Measurements from ENCODE around the gene TSPAN19.
A peak's percentile ranks its signal among the peaks of the same experiment; 100 is the strongest.
"Not testable (repeated sequence)": the region's sequence is repeated elsewhere in the genome, so short reads cannot be mapped to it uniquely, and the experiment has no call there.

TSPAN19 gene

GRCh38 chr12:85036234-85036707 lies at the start of gene TSPAN19, which contains the start of gene LRRIQ1:
TSS of gene TSPAN19 (minus strand) at chr12:85036277. CDS start at chr12:85029946, 6,331 bp downstream.
TSS of gene LRRIQ1 (plus strand) at chr12:85036351. CDS start at chr12:85038177, 1,826 bp downstream.
- peak; percentile 79 for DNase-seq

DNA sequence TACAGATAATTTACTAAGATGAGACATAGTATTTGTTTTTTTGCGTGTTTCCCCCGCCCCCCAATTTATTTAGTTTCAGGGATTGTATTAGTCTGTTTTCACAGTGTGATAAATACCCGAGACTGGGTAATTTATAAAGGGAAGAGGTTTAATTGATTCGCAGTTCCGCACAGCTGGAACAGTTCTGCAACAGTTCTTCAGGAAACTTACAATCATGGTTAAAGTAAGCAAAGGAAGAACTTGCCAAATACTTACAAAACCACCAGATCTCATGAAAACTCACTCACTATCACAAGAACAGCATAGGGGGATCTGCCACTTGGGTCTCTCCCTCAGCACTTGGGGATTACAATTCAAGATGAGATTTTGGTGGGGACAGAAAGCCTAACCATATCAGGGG lies 49.0 kb upstream of the TSPAN19 start:
- no peak for DNase-seq

DNA sequence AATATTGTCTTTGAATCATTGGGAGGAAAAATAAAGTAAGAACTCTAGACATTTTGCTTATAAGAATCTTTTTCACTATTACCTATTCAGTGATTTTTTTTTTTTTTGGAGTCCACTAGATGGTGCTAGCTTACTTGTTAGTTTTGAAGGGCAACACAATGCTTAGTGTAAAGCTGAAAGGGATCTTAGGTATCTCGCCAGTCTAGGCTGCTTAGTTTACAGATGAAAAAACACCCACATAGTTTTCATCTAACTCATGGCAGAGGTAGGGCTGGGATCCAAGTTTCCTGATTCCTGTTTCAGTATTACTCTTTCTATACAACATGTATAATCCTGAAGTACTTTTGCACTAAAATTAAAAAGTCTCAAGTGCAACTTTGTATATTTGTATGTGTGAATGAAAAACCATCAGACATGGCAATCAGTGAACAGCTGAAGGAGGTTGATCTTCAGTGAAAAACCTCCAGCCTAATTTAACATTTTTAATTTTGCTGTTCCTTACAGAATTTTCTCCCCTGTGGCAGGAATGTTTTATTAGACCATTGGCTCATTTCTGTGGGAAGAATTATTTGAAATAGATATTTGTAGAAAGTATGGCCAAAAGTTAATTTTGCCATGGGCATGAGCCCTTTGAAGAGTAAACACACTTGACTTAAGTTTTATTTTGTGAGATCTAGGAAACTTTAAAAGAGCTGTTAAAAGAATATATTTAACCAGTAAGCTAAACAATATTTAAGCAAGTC lies 40.8 kb upstream of the TSPAN19 start:
- DNase-seq, result no peak

- DNase-seq, result no peak
Measured at GRCh38 chr12:85072826-85073225, 36.7 kb upstream of the TSPAN19 start.

GRCh38 chr12:85065837-85066482 lies 29.9 kb upstream of the TSPAN19 start:
- DNase-seq, result no peak

GRCh38 chr12:85060916-85061315 lies 24.8 kb upstream of the TSPAN19 start:
- no peak for DNase-seq

DNA sequence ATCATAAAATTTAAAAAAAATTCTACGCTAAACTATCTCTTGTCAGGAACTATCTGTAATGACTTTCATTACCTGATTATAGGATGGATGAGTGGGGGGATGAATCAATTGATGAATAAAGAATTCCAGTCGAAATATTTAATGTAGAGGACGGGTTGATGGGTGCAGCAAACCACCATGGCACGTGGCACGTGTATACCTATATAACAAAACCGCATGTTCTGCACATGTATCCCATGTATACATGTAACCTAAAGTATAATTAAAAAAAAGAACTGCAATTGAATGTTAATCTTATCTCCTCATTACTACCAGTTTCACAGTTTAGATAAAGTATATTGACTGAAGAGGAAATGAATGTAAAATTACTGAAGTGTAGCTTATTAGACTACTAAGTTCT lies 23.5 kb upstream of the TSPAN19 start:
- DNase-seq, result no peak

DNA sequence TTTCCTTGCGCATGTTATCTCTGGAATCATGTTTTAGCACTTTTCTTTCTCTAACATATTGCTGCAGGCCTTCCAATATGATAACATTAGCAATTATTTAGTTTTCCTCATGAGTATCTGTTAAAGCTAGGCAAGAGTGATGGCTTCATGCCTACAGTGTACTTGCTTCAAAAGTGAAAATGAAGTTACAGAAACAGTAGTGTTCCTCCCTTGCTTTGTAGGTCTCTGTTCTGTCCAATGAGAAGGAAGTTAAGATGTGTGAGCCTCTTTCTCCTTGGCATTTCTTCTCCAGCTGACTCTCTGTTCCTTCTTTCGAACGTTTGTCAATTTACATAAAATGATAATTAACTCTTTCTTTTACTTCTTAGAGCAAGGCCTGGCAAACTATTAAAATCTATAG lies 22.3 kb upstream of the TSPAN19 start:
- DNase-seq, result no peak

DNA sequence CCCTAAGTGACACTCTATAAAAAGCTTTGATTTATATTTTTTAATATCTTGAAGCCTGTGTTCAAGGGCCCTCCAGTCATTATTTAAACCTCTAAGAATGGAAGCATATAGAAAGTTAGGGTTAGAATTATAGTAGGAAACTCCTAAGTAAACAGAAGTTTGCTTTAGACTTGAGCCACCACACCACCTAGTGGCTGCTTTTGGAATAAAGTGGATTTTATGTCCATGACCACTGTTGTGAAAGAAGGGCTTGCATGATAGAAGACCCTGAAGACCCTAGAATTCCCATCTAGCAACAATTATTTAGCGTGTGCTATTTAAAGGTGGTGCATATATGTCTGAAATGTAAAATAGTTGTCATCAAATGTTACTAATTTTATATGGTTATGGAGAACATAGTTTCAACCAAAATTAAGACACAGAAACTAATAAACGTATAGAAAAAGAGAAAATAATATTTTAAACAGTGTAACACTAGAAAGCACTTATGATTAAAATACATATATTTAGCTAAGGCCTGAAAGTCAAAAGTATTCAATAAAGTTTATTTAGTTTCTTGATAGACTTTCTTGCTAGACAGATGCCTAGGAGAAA lies 21.4 kb upstream of the TSPAN19 start:
- DNase-seq, result no peak

DNA sequence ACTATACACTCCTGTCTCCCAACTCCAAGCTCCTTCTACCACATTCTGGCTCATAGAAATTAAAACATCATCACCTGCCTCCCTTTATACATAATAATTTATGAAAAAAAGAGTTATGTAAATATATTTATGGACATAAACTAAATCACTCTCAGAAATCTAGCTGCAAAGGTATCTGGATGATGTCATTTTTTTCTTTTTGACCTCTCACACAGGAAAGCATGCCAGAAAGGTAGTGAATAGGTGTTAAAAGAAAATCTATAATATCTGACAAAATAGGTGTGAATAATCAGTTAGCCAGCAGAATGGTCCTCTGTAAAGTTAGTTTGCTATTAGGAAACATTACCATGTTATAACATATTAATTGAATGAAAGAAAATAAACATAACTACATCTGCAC lies 7.8 kb upstream of the TSPAN19 start:
- DNase-seq, result no peak

DNA sequence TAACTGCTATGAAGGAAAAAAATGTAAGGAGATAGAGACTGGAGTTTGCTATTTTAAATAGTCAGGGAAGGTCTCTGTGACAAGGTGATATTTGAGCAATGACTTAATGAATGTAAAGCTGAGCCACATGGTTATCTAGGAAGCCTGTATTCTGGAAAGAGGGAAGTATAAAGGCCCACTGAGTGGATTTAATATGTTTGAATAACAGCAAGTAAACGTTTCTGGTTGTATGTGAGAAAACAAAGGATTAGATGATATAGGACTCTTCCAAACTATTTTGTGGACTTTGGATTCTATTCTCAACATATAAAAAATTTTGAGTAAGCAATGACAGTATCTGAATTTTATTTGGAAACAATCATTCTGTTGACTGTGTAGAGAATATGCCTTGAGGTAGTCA lies 5.3 kb upstream of the TSPAN19 start:
- DNase-seq, result no peak

DNA sequence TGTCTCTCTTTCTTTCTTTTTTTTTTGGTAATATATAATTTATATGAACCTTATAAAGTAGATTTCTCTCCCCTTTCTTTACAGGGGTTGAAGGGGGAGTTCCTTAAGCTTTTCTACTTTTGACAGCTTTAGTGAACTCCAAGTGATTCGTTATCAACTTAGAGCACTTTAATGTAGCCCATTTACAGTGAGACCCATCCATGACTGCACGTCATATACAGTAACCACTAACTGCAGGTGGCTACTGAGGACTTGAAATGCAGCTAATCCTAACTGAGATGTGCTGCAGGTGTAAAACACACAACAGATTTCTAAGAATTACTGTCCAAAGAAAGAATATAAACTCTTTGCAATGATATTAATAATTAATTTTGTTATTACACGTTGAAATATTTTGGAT lies 656 bp upstream of the TSPAN19 start:
- DNase-seq, result no peak

DNA sequence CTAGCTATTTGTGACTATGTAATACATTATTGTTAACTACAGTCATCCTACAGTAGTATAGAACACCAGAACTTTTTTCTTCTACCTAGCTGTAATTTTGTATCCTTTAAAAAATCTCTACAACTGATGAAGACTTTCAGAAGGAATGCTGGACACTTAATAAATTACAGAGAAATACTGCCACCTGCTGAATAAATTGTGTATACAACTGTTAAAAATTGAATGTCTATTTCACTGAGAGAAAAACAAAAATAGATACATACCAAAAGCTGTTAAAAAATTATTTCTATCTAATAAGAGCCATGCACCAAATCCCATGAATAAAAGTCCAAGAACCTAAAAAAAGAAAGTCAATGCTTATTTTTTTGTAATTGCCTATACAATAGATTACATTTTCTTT lies 6.6 kb downstream of the TSPAN19 start:
- DNase-seq, result no peak

GRCh38 chr12:85018098-85018497 lies 18.0 kb downstream of the TSPAN19 start:
- no peak for DNase-seq

DNA sequence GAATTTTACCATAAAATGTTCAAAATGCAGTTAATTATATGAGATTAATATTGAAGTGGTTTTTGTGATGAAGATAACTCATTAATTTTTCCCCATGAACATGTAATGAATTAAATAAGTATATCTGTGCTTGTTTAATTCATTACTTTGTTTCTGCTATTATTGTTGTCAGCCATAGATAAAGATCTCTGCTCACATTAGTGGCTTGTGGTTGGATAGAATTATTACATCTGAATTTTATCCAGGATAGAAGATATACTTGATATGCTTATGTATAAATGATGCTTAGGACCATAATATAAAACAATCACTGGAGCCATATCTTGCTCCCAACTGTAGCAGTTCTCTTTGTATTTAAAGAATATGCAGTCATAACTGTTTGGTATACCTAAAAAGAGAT lies 18.5 kb downstream of the TSPAN19 start:
- DNase-seq, result no peak

- no peak for DNase-seq
Measured at GRCh38 chr12:85017133-85017532, 18.9 kb downstream of the TSPAN19 start.

- no peak for DNase-seq
Measured at GRCh38 chr12:85016413-85016812, 19.7 kb downstream of the TSPAN19 start.

DNA sequence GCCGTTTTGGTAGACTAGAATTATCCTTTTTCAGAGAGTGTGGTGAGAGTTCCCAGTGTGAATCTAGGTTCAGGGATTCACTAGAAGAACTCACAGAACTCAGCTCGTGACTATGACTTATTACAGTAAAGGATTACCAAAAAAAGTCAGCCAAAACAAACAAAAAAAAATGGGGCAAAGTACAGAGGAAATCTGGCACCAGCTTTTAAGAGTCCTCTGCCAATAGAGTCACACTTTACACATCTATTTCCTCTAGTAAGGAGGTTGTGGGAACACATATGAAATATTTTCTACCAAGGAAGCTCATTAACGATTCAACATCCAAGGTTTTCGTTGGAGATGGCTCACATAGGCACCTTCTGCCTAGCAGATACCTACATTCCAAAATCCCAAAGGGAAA lies 28.2 kb downstream of the TSPAN19 start:
- no peak for DNase-seq

GRCh38 chr12:85006206-85006605 lies 29.9 kb downstream of the TSPAN19 start:
- no peak for DNase-seq

GRCh38 chr12:85005615-85006014 lies 30.5 kb downstream of the TSPAN19 start:
- DNase-seq, result no peak

GRCh38 chr12:85005047-85005446 lies 31.0 kb downstream of the TSPAN19 start:
- not testable (repeated sequence) for DNase-seq

GRCh38 chr12:85004204-85004603 lies 31.9 kb downstream of the TSPAN19 start:
- no peak for DNase-seq

GRCh38 chr12:85002778-85003296 lies 33.2 kb downstream of the TSPAN19 start:
- DNase-seq, result no peak

DNA sequence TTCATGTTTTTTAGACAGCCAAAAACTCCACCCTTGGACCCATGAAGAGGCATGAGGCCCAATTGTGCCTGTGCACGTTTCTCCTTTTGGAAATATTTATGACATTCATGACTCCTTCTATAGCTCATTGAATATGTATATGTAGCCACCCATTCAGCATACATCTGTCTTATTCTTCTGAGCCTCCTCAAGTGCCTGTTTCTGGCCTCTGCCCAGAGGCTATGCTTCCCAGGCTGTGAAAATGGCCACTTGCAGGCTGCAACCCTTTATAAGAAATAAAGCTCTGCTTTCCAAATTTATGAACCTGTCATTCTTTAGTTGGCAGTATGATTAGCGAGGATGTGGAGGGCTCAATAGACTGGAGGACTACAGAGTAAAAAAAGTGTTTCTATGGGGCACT lies 35.3 kb downstream of the TSPAN19 start:
- DNase-seq, result no peak

Measured in right forelimb (tissue), 1 donor.